Activated CD4-positive, CD25-positive, alpha-beta regulatory T cell treated with anti-CD3 and anti-CD28 coated beads, Interleukin-2, amount 50 U/mL, for 72 hours (primary cell): ENCODE results near the gene TBC1D22A.

Experiments used
- DNase-seq: peaks from one replicate; pipeline ENCODE4 v3.0.0; 2021

TBC1D22A gene

GRCh38 chr22:47094861-47095330, 332.4 kb downstream of the TBC1D22A start:
- no peak for DNase-seq

- DNase-seq: no peak
Measured at GRCh38 chr22:47095395-47096122, 333.1 kb downstream of the TBC1D22A start.

- DNase-seq: no peak
Measured at GRCh38 chr22:47098121-47098520, 335.7 kb downstream of the TBC1D22A start.

- no peak for DNase-seq
Measured at GRCh38 chr22:47098554-47098953, 336.1 kb downstream of the TBC1D22A start.

- DNase-seq: no peak
Measured at GRCh38 chr22:47100019-47100418, 337.6 kb downstream of the TBC1D22A start.

- no peak for DNase-seq
Measured at GRCh38 chr22:47100646-47101200, 338.3 kb downstream of the TBC1D22A start.

GRCh38 chr22:47101321-47101885, 339.0 kb downstream of the TBC1D22A start:
- DNase-seq: no peak

GRCh38 chr22:47102081-47102480, 339.6 kb downstream of the TBC1D22A start:
- no peak for DNase-seq

GRCh38 chr22:47102648-47103047, 340.2 kb downstream of the TBC1D22A start:
- no peak for DNase-seq

- no peak for DNase-seq
Measured at GRCh38 chr22:47105085-47105484, 342.6 kb downstream of the TBC1D22A start.

- DNase-seq: no peak
Measured at GRCh38 chr22:47106806-47107205, 344.4 kb downstream of the TBC1D22A start.

- DNase-seq: no peak
Measured at GRCh38 chr22:47107431-47107830, 345.0 kb downstream of the TBC1D22A start.

- no peak for DNase-seq
Measured at GRCh38 chr22:47110817-47111443, 348.5 kb downstream of the TBC1D22A start.

- DNase-seq: no peak
Measured at GRCh38 chr22:47111626-47112581, 349.5 kb downstream of the TBC1D22A start.

- no peak for DNase-seq
Measured at GRCh38 chr22:47112582-47112965, 350.1 kb downstream of the TBC1D22A start.

GRCh38 chr22:47112994-47113852, 350.8 kb downstream of the TBC1D22A start:
- DNase-seq: no peak

GRCh38 chr22:47113853-47114415, 351.5 kb downstream of the TBC1D22A start:
- DNase-seq: no peak

GRCh38 chr22:47114813-47115517, 352.5 kb downstream of the TBC1D22A start:
- DNase-seq: no peak

- DNase-seq: no peak
Measured at GRCh38 chr22:47115518-47115890, 353.1 kb downstream of the TBC1D22A start.

- no peak for DNase-seq
Measured at GRCh38 chr22:47115921-47116320, 353.5 kb downstream of the TBC1D22A start.
